ENCODE data around the gene HDAC4. TPM values are rescaled to one million over a fixed set of nuclear protein-coding genes. Genes with fewer than 3 reads are reported as not detected.

Gene HDAC4
- total and polyA plus RNA-seq, 2 of the 8 experiments (the other 6 are each of a cell fraction or from before 2014, with no cell fraction given) = 15.4 to 31.5 TPM

DNA sequence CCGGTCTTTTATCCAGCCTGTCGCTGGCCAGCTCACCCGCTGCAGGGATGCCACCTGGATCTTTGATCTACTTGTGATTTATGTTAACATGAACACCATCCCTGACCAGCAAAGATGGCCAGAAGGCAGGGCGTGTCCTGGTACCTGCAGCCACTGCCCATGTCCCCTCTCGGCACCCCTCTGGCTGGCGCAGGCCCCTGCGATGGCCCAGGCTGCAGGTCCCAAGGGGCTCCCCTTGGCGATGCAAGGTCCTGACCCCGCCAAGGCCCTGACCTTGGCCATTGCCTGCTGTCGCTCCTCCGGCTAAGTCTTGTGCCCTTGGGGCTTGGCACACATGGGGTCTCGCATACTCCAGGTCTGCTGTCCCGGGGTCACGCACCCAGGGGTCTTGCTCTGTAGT lies 338.1 kb downstream of the HDAC4 start (continued):
- no peak for TF ChIP-seq EGR1 (IDR thresholded peaks at IDR 0.05; ENCODE audit: borderline replicate concordance, low read depth, low read length)
- no peak for TF ChIP-seq SIN3A (conservative IDR thresholded peaks at IDR 0.05 in 1 of 2, IDR thresholded peaks at IDR 0.05 in 1 of 2; ENCODE audit: low read depth in 1 of 2, low read length in 2 of 2)
- TF ChIP-seq BCL11A (IDR thresholded peaks at IDR 0.05; ENCODE audit: low read depth in 2 of 2, low read length in 2 of 2) = no peak
- TF ChIP-seq, protein P1, sequence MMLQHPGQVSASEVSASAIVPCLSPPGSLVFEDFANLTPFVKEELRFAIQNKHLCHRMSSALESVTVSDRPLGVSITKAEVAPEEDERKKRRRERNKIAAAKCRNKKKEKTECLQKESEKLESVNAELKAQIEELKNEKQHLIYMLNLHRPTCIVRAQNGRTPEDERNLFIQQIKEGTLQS (IDR thresholded peaks at IDR 0.05; ENCODE audit: insufficient read depth, low read depth, low read length) = no peak
- TF ChIP-seq KDM1A (IDR thresholded peaks at IDR 0.05; ENCODE audit: borderline replicate concordance, low read length) = no peak

All from H1 (cell line).